Calu3 (cell line): Measurements from ENCODE around the gene HOXD8. TPM values are rescaled to one million over a fixed set of nuclear protein-coding genes. Genes with fewer than 3 reads are reported as not detected.

Source experiments
- BruUV-seq: library from RNA; stranded (reverse); fragments of 400-500 nt; replicated peaks from 2 replicates; lab custom pipeline; 2021; lab: Mats Ljungman, UMichigan
- CTCF ChIA-PET: fragments of 300-600 bp; sonication (Branson Sonifier 250); formaldehyde crosslinking; loops from one replicate; lab custom pipeline; 2022; ENCODE audit warnings: antibody characterized with exemption; lab: Charles Lee
- DNase-seq: peaks from one replicate; pipeline ENCODE4 v3.0.0; 2022
- H3K27ac Mint-ChIP-seq: one replicate; pipeline ENCODE4 v1.8.0; 2022; ENCODE audit warnings: mixed read lengths; ENCODE audit not compliant: unreplicated experiment
- H3K27me3 Mint-ChIP-seq: one replicate; pipeline ENCODE4 v1.8.0; 2022; ENCODE audit warnings: mixed read lengths; ENCODE audit not compliant: unreplicated experiment
- H3K36me3 Mint-ChIP-seq: one replicate; pipeline ENCODE4 v1.8.0; 2022; ENCODE audit warnings: mild to moderate bottlenecking, moderate library complexity, mixed read lengths; ENCODE audit not compliant: insufficient read depth, unreplicated experiment
- H3K4me1 Mint-ChIP-seq: one replicate; pipeline ENCODE4 v1.8.0; 2022; ENCODE audit warnings: mild to moderate bottlenecking, low read depth, mixed read lengths; ENCODE audit not compliant: unreplicated experiment
- H3K4me3 Mint-ChIP-seq: one replicate; pipeline ENCODE4 v1.8.0; 2022; ENCODE audit warnings: mild to moderate bottlenecking, low read depth, moderate library complexity, mixed read lengths; ENCODE audit not compliant: unreplicated experiment
- H3K9me3 Mint-ChIP-seq: one replicate; pipeline ENCODE4 v1.8.0; 2022; ENCODE audit warnings: low read depth, mixed read lengths; ENCODE audit not compliant: unreplicated experiment
- intact Hi-C: fragments of 100-400 bp; cut with micrococcal nuclease; formaldehyde crosslinking; loops from one replicate; pipeline ENCODE4 v1.10.0; 2022; ENCODE audit not compliant: unreplicated experiment
- total RNA-seq: library from RNA; stranded (reverse); gene quantifications from 2 replicates; pipeline ENCODE4 v1.2.3, GENCODE V29; 2022
- TF ChIP-seq, protein P1 (sequence below): fragments of 200-600 bp; IDR thresholded peaks from one replicate; pipeline ENCODE4 v1.8.0; 2022; ENCODE audit warnings: antibody characterized with exemption; ENCODE audit not compliant: unreplicated experiment

The HOXD8 gene
- total RNA-seq, 1 experiment from 2014 or later = not detected

GRCh38 chr2:176142281-176142680 is 12.8 kb downstream of the HOXD8 start:
- Mint-ChIP-seq H3K27ac (no peak overlapping the region), H3K4me1 (no peaks in the 10 kb centered on the region), H3K4me3 (no peak overlapping the region), H3K27me3 (peaks cover 14% of the 10 kb centered on the region), H3K36me3 (no peaks in the 10 kb centered on the region), H3K9me3 (no peaks in the 10 kb centered on the region)
- TF ChIP-seq, protein P1, sequence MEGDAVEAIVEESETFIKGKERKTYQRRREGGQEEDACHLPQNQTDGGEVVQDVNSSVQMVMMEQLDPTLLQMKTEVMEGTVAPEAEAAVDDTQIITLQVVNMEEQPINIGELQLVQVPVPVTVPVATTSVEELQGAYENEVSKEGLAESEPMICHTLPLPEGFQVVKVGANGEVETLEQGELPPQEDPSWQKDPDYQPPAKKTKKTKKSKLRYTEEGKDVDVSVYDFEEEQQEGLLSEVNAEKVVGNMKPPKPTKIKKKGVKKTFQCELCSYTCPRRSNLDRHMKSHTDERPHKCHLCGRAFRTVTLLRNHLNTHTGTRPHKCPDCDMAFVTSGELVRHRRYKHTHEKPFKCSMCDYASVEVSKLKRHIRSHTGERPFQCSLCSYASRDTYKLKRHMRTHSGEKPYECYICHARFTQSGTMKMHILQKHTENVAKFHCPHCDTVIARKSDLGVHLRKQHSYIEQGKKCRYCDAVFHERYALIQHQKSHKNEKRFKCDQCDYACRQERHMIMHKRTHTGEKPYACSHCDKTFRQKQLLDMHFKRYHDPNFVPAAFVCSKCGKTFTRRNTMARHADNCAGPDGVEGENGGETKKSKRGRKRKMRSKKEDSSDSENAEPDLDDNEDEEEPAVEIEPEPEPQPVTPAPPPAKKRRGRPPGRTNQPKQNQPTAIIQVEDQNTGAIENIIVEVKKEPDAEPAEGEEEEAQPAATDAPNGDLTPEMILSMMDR = no peak
- DNase-seq = no peak
- CTCF ChIA-PET = interaction anchor here (3.3 kb wide), 1 partner anchor 313 kb away, joined by 87 read pairs; no protein-coding TSS in a partner anchor
- intact Hi-C loops = loop anchor here (5.0 kb wide), 1 partner anchor 130 kb away; no protein-coding TSS in a partner anchor
- no TSS peak for BruUV-seq

DNA sequence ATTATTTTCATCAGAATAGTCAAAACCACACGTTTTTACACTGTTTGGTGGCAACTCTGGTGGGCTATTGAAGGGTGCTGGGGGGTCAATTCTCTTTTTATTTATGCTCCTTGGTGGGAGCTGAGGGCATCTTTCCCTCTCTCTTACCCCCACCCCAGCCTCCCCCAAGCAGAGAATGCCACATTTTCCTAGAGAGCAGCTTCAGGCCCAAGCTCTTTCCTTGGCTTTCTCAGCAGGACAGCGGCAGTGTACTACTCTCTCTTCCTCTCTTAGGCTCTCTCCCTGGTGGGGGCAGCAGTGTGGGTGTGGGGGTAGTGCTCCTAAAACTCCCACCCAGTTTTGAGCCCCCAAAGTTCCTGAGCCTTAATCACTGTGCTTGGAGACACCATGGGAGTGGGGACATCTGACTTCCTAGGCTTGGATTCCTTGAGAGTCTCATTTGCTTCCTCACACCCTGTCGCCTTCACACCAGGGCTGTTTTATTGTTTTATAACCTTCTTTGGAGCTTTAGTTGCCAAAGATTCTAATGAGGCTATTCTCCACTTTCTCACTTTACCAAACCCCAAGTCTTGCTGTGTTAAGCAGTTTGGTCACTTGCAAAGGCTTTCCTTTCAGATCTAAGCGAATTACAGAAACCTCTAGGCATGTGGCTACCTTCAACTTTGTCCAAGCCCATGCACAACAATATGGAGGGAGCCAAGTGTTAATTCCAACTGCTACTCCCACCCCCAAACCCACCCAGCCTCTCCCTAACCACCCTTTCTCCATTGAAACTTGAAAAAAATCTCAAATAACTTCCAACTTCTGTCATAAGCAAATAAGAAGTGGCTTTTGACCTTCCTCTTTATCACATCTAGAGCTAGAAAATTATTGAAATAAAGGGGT is 15.8 kb downstream of the HOXD8 start:
- Mint-ChIP-seq H3K36me3 (no peaks in the 10 kb centered on the region), H3K27ac (no peak overlapping the region), H3K4me1 (no peaks in the 10 kb centered on the region), H3K9me3 (no peaks in the 10 kb centered on the region), H3K4me3 (no peak overlapping the region), H3K27me3 (peaks cover 14% of the 10 kb centered on the region)
- CTCF ChIA-PET = interaction anchor here (0.6 to 2.5 kb wide), 3 partner anchors 310 to 543 kb away, joined by 4 to 7 read pairs (median 6); no protein-coding TSS in a partner anchor
- intact Hi-C loops = no loop called here
- TF ChIP-seq, protein P1 = no peak
- no peak for DNase-seq
- no TSS peak for BruUV-seq

DNA sequence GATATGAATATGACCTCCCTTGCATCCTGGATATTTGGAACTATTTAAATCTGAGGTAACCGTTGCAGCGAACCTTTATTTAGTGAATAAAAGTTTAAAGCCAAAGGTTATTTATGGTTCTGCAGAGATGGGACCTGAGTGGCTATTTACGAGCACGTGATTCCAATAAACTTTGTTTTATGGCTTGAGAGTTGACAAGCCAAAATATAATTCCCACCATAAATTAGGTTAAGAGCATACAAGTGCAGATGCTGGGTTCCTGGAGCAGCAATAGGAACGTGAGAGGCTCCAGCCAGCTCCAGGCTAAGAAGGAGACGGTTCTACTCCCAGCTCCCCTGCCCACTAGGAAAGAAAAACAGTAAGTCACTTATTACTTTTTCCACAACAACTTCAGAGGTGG is 16.6 kb downstream of the HOXD8 start:
- no peaks in the 10 kb centered on the region for H3K9me3 Mint-ChIP-seq
- CTCF ChIA-PET = interaction anchor here (0.6 kb wide), 2 partner anchors 409 to 542 kb away, joined by 4 to 6 read pairs; no protein-coding TSS in a partner anchor
- intact Hi-C loops = no loop called here

GRCh38 chr2:176146645-176147044 is 17.1 kb downstream of the HOXD8 start:
- no peaks in the 10 kb centered on the region for H3K36me3 Mint-ChIP-seq
- no TSS peak for BruUV-seq
- no peak overlapping the region for H3K27ac Mint-ChIP-seq
- intact Hi-C loops = no loop called here
- DNase-seq = no peak
- CTCF ChIA-PET = interaction anchor here (0.8 kb wide), 1 partner anchor 239 kb away, joined by 3 read pairs; no protein-coding TSS in a partner anchor
- no peaks in the 10 kb centered on the region for H3K4me1 Mint-ChIP-seq
- no peak overlapping the region for H3K4me3 Mint-ChIP-seq
- H3K9me3 Mint-ChIP-seq = no peaks in the 10 kb centered on the region
- H3K27me3 Mint-ChIP-seq = peaks cover 14% of the 10 kb centered on the region
- TF ChIP-seq, protein P1 = no peak

More for the DNA sequence above, 16.6 kb downstream of the HOXD8 start:
- Mint-ChIP-seq H3K4me3 (no peak overlapping the region), H3K27ac (no peak overlapping the region), H3K27me3 (peaks cover 14% of the 10 kb centered on the region), H3K36me3 (no peaks in the 10 kb centered on the region), H3K4me1 (no peaks in the 10 kb centered on the region)
- DNase-seq = no peak
- BruUV-seq = no TSS peak
- TF ChIP-seq, protein P1 = no peak
